ENCODE data around the gene CER1. TPM values are rescaled to one million over a fixed set of nuclear protein-coding genes. Genes with fewer than 3 reads are reported as not detected.

Gene CER1
- total and polyA plus RNA-seq, 2 of the 8 experiments (the other 6 are each of a cell fraction or from before 2014, with no cell fraction given) = 0.26 to 3.4 TPM

DNA sequence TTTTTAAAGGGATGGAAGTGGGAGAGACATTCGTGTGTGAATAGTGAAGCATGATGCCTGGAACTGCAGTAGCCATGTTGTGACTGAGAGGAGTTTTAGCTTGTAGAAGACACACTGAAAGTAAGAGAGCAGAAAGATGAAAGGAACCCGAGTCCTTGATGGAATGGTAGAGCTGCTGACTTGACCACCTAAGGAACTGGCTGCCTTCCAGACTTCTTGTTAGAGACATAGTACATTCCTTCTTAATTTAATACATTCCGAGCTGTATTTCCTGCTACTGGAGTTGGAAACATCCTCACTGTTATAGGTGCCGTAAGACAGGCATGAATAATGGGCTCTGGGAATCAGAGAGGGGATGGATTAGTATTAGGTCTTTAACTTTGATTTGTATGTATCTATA, 7.4 kb downstream of the CER1 start:
- Histone ChIP-seq H2BK5ac (ENCODE audit: low read depth, low read length) (no peak overlapping the region), H3K4me1 (replicated peaks in 1 of 4; ENCODE audit: control insufficient read depth in 3 of 4, insufficient read depth in 4 of 4, low read length in 3 of 4) (no peaks in the 10 kb centered on the region; a peak in 1 of 7 replicates), H2BK15ac (ENCODE audit: low read length) (no peak overlapping the region), H3K4me2 (ENCODE audit: insufficient read depth in 1 of 2, low read depth in 2 of 2, low read length in 2 of 2) (no peak overlapping the region), H3K56ac (replicated peaks; ENCODE audit: insufficient read length, low read depth, low read length) (no peak overlapping the region), H2AK5ac (ENCODE audit: low read depth, low read length) (no peak overlapping the region), H3K79me1 (ENCODE audit: low read depth, low read length) (no peaks in the 10 kb centered on the region), H4K8ac (ENCODE audit: extremely low read depth, insufficient read depth, low read length) (no peak overlapping the region), H3K9me3 (ENCODE audit: insufficient read depth in 2 of 2, low read depth in 1 of 2, low read length in 1 of 2) (no peaks in the 10 kb centered on the region), H3K9ac (replicated peaks in 1 of 4; ENCODE audit: extremely low read depth in 1 of 4, low read depth in 3 of 4, low read length in 3 of 4) (no peak overlapping the region), H4K91ac (replicated peaks; ENCODE audit: insufficient read length, low read length) (no peak overlapping the region), H2BK12ac (ENCODE audit: low read depth, low read length) (no peak overlapping the region), H3K27ac (ENCODE audit: low read depth, low read length) (no peak overlapping the region), H3K27me3 (replicated peaks in 1 of 4; ENCODE audit: control insufficient read depth in 3 of 4, extremely low read depth in 1 of 4, insufficient read depth in 3 of 4, low read length in 3 of 4) (peaks cover 2 to 13% (median 3%) of the 10 kb centered on the region in 4 experiments; a peak in 6 of 7 replicates), H3K4ac (replicated peaks; ENCODE audit: insufficient read length, low read depth, low read length) (no peak overlapping the region), H2BK20ac (ENCODE audit: low read length) (no peak overlapping the region), H3K23ac (ENCODE audit: insufficient read length) (no peak overlapping the region), H2BK120ac (replicated peaks; ENCODE audit: low read depth, low read length) (no peak overlapping the region), H4K5ac (ENCODE audit: insufficient read length, low read depth, low read length) (no peak overlapping the region), H3K79me2 (ENCODE audit: control insufficient read depth in 1 of 2, insufficient read depth in 2 of 2, low read length in 2 of 2) (no peaks in the 10 kb centered on the region), H3K4me3 (ENCODE audit: extremely low read depth in 1 of 4, insufficient read depth in 2 of 4, low read depth in 3 of 4, low read length in 4 of 4) (no peak overlapping the region), H3K14ac (ENCODE audit: insufficient read length) (no peak overlapping the region), H3K36me3 (ENCODE audit: control insufficient read depth in 2 of 4, insufficient read depth in 4 of 4, low read length in 3 of 4) (no peaks in the 10 kb centered on the region), H3K18ac (ENCODE audit: extremely low read depth, low read length) (no peak overlapping the region), H4K20me1 (replicated peaks in 1 of 2; ENCODE audit: control insufficient read depth in 1 of 2, insufficient read depth in 2 of 2, low read length in 2 of 2) (no peaks in the 10 kb centered on the region), H2AFZ (ENCODE audit: low read length) (no peak overlapping the region), H3K23me2 (ENCODE audit: low read depth, low read length) (no peaks in the 10 kb centered on the region)
- ChIA-PET CTCF (ENCODE audit: partially characterized antibody) (interaction anchor here (1.2 kb wide), 1 partner anchor 55 kb away, joined by 4 read pairs; no protein-coding TSS in a partner anchor), POLR2A (ENCODE audit: partially characterized antibody) (no interaction called here)
- WGBS, 2 experiments (ENCODE audit: extremely low coverage in 1 of 2, insufficient coverage in 1 of 2, insufficient read length in 1 of 2, insufficient replicate concordance in 2 of 2, low coverage in 1 of 2, low lambda C conversion rate in 2 of 2, missing lambda C conversion rate in 1 of 2) = 78% methylated on average over 4 of the region's 4 CpGs; no CpG with 5 or more reads in 1 of the 2 experiments
- FAIRE-seq (no peak), DNase-seq (ENCODE audit: low read depth in 1 of 2, low spot score in 2 of 2) (no peak)
- TF ChIP-seq, protein P1, sequence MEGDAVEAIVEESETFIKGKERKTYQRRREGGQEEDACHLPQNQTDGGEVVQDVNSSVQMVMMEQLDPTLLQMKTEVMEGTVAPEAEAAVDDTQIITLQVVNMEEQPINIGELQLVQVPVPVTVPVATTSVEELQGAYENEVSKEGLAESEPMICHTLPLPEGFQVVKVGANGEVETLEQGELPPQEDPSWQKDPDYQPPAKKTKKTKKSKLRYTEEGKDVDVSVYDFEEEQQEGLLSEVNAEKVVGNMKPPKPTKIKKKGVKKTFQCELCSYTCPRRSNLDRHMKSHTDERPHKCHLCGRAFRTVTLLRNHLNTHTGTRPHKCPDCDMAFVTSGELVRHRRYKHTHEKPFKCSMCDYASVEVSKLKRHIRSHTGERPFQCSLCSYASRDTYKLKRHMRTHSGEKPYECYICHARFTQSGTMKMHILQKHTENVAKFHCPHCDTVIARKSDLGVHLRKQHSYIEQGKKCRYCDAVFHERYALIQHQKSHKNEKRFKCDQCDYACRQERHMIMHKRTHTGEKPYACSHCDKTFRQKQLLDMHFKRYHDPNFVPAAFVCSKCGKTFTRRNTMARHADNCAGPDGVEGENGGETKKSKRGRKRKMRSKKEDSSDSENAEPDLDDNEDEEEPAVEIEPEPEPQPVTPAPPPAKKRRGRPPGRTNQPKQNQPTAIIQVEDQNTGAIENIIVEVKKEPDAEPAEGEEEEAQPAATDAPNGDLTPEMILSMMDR (IDR thresholded peaks at IDR 0.05; ENCODE audit: control extremely low read depth in 1 of 3, insufficient read depth in 1 of 3, low read depth in 1 of 3, low read length in 3 of 3) = no peak
- TF ChIP-seq KDM5A (IDR thresholded peaks at IDR 0.05; ENCODE audit: low read length) = no peak
- TF ChIP-seq TAF1 (IDR thresholded peaks at IDR 0.05; ENCODE audit: low read depth, low read length) = no peak
- no peak for TF ChIP-seq SP1 (IDR thresholded peaks at IDR 0.05; ENCODE audit: low read depth, low read length)
- TF ChIP-seq SP4 (IDR thresholded peaks at IDR 0.05; ENCODE audit: low read length) = no peak
